ENCODE data around the gene ZNF700.

DNA sequence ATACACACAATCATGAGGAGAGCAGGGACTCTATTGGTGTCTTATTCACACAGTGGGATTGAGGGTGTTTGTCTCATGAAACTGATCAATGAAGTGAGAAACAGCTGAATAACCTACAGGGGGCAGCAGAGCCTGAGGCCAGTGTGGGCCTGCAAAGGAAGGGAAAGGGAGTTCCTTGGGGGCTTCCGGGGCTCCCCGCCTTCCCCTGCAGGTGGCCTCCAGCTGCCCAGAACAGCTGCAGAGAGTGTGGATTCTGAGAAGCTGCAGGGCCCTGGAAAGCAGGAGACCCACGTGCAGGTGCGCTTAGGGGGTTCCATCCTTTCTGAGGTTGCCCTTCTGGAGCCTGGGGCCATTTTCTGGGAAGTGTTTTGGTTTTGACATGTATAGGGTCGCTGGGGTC lies 60.1 kb downstream of the ZNF700 start:
- TF ChIP-seq CTCF (IDR thresholded peaks at IDR 0.05) (no peak), POLR2A (IDR thresholded peaks at IDR 0.05) (no peak)
